Neural cell (in vitro differentiated cells): ENCODE measurements around the gene TMEM185B. TPM values are rescaled to one million over a fixed set of nuclear protein-coding genes. Genes with fewer than 3 reads are reported as not detected.
"Not testable (repeated sequence)": the region's sequence is repeated elsewhere in the genome, so short reads cannot be mapped to it uniquely, and the experiment has no call there.

ENCODE experiments used
- H2AFZ ChIP-seq: fragments of 200-600, 300-800 bp; sonication (generic), shearing (Covaris generic); 2 replicates; pipeline ENCODE4 v1.6.0; 2014; ENCODE audit warnings: low read depth, mild to moderate bottlenecking, antibody characterized with exemption, low read length, moderate library complexity
- H3F3A ChIP-seq: fragments of 200-600 bp; shearing (Covaris generic); 2 replicates; pipeline ENCODE4 v1.6.1; 2016; ENCODE audit warnings: mild to moderate bottlenecking, moderate library complexity, mixed read lengths, antibody characterized with exemption, low read length; ENCODE audit not compliant: insufficient read depth, poor library complexity, severe bottlenecking
- H3K27ac ChIP-seq: fragments of 200-600, 300-800 bp; sonication (generic), shearing (Covaris generic); 2 replicates; pipeline ENCODE4 v1.5.1; 2014; ENCODE audit warnings: mild to moderate bottlenecking, low read length, moderate library complexity
- H3K27me3 ChIP-seq: fragments of 300-800, 200-600 bp; sonication (generic), shearing (Covaris generic); 2 replicates; pipeline ENCODE4 v1.6.0; 2014; ENCODE audit warnings: mild to moderate bottlenecking, low read depth, low read length, moderate library complexity; ENCODE audit not compliant: insufficient read depth
- H3K36me3 ChIP-seq: fragments of 300-800, 200-600 bp; sonication (generic), shearing (Covaris generic); 2 replicates; pipeline ENCODE4 v1.5.1; 2014; ENCODE audit warnings: mild to moderate bottlenecking, antibody characterized with exemption, low read length, moderate library complexity; ENCODE audit not compliant: insufficient read depth
- H3K4me2 ChIP-seq: fragments of 300-800, 200-600 bp; sonication (generic), shearing (Covaris generic); 2 replicates; pipeline ENCODE4 v1.6.0; 2014; ENCODE audit warnings: mild to moderate bottlenecking, low read length
- H3K4me3 ChIP-seq: fragments of 300-800, 200-600 bp; sonication (generic), shearing (Covaris generic); 2 replicates; pipeline ENCODE4 v1.5.1; 2014; ENCODE audit warnings: mild to moderate bottlenecking, low read length, moderate library complexity
- H3K79me2 ChIP-seq: fragments of 200-600 bp; shearing (Covaris generic); replicated peaks from 2 replicates; pipeline ENCODE4 v1.6.0; 2014; ENCODE audit warnings: mild to moderate bottlenecking, low read length, moderate library complexity; ENCODE audit not compliant: insufficient read depth
- H3K9ac ChIP-seq: fragments of 300-800, 200-600 bp; sonication (generic), shearing (Covaris generic); 2 replicates; pipeline ENCODE4 v1.6.1; 2016; ENCODE audit warnings: mild to moderate bottlenecking, low read length, mixed read lengths
- H3K9me2 ChIP-seq: fragments of 200-600 bp; shearing (Covaris generic); 2 replicates; pipeline ENCODE4 v1.6.1; 2016; ENCODE audit warnings: mild to moderate bottlenecking, low read length, mixed read lengths; ENCODE audit not compliant: insufficient read depth
- H3K9me3 ChIP-seq: fragments of 200-600, 300-800 bp; sonication (generic), shearing (Covaris generic); 2 replicates; pipeline ENCODE4 v1.6.1; 2016; ENCODE audit warnings: mild to moderate bottlenecking, mixed run types, low read length, moderate library complexity, mixed read lengths
- H4K20me1 ChIP-seq: fragments of 200-600 bp; shearing (Covaris generic); 2 replicates; pipeline ENCODE4 v1.6.1; 2016; ENCODE audit warnings: mild to moderate bottlenecking, mixed run types; ENCODE audit not compliant: insufficient read depth
- EP300 ChIP-seq: fragments of 450-650 bp; conservative IDR thresholded peaks from 2 replicates; pipeline ENCODE4 v1.6.1; 2014; ENCODE audit warnings: antibody characterized with exemption, mild to moderate bottlenecking, moderate library complexity; ENCODE audit not compliant: poor library complexity, severe bottlenecking
- EZH2 ChIP-seq: fragments of 200-600, 300-800 bp; shearing (Covaris generic), sonication (generic); IDR thresholded peaks from 2 replicates; pipeline ENCODE4 v1.6.1; 2014; ENCODE audit warnings: antibody characterized with exemption, low read length, borderline replicate concordance, mild to moderate bottlenecking; ENCODE audit not compliant: insufficient read depth, poor library complexity, severe bottlenecking
- MXI1 ChIP-seq: fragments of 450-650 bp; conservative IDR thresholded peaks from 2 replicates; pipeline ENCODE4 v1.6.1; 2014; ENCODE audit warnings: antibody characterized with exemption, mild to moderate bottlenecking; ENCODE audit not compliant: poor library complexity, severe bottlenecking
- POLR2AphosphoS5 ChIP-seq: IDR thresholded peaks from 2 replicates; pipeline ENCODE4 v1.6.1; 2012
- RAD21 ChIP-seq: fragments of 450-650 bp; conservative IDR thresholded peaks from 2 replicates; pipeline ENCODE4 v1.6.1; 2014; ENCODE audit warnings: antibody characterized with exemption, mild to moderate bottlenecking, moderate library complexity
- SMC3 ChIP-seq: fragments of 450-650 bp; conservative IDR thresholded peaks from 2 replicates; pipeline ENCODE4 v1.6.1; 2014; ENCODE audit warnings: antibody characterized with exemption, mild to moderate bottlenecking, moderate library complexity; ENCODE audit not compliant: poor library complexity
- TAF1 ChIP-seq: IDR thresholded peaks from 2 replicates; pipeline ENCODE4 v1.6.1; 2012; ENCODE audit warnings: low read depth
- polyA plus RNA-seq: library from polyadenylated mRNA; depleted of rRNA; stranded (reverse); fragments of >200 nt; gene quantifications from 2 replicates; pipeline ENCODE4 v1.2.3, GENCODE V29; 2014
- TF ChIP-seq, protein P1 (sequence below): IDR thresholded peaks from 2 replicates; pipeline ENCODE4 v1.6.1; 2012; ENCODE audit warnings: borderline replicate concordance
- TF ChIP-seq, protein P2 (sequence below): fragments of 450-650 bp; IDR thresholded peaks from 2 replicates; pipeline ENCODE4 v1.5.1; 2014; ENCODE audit warnings: antibody characterized with exemption, mild to moderate bottlenecking, moderate library complexity; ENCODE audit not compliant: poor library complexity, severe bottlenecking

The TMEM185B gene
- polyA plus RNA-seq, 1 donor from 2014 or later, result 4.4 TPM

DNA sequence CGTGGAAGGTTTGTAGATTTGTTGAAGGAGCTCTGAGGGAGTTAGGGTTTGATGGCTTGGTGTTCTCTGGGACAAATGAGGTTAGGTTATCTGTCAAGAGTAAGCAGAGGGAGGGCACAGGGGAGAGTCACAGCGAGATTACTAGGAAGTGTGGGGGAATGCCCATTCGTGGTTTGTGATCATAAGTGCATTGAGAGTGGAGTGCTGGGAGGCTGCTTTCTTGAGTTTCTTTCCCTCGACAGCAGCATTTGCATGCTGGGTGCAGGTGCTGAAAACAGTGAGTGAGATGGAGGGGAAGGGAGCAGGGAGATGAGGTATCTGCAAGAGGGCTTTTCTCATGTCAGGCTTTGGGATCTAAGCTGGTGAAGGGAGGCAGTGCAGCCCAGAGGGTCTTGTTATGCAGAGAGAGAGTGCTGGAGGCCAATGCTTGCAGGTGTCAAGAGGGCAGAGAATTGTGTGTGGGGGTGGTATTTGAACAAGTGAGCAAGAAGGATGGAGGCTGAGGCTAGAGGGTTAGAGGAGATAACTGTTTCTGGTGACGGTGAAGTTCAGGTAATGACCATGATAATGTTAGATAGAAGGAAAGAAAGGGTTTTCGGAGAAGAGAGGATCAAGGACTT is 38.3 kb upstream of the TMEM185B start:
- Histone ChIP-seq H2AFZ (no peak overlapping the region), H3K9me3 (no peaks in the 10 kb centered on the region), H3K79me2 (peaks cover 4% of the 10 kb centered on the region), H3K27ac (no peak overlapping the region), H3K9ac (no peak overlapping the region), H3K27me3 (no peaks in the 10 kb centered on the region), H4K20me1 (no peaks in the 10 kb centered on the region), H3K4me2 (no peak overlapping the region), H3K4me3 (no peak overlapping the region), H3K36me3 (no peaks in the 10 kb centered on the region), H3F3A (no peaks in the 10 kb centered on the region), H3K9me2 (no peaks in the 10 kb centered on the region)
- no peak for TF ChIP-seq RAD21
- no peak for TF ChIP-seq MXI1

DNA sequence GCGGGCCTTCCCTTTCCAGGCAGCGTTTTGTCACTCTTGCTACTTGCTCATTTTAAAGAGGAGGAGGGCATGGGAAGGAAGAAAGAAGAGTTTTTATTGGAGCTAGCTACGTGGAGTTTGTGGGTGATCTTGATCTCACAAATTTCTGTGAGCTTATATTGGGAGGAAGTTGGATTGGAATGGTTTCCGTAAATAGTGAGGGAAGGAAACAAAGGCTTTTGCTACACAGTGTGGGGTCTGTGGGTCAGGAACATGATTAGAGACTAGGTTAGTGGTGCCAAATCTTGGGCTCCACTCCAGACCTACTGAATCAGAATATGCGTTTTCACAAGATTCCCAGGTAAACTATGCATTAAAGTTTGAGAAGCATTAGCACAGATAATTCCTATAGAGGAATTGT is 37.5 kb upstream of the TMEM185B start:
- Histone ChIP-seq H3K27me3 (no peaks in the 10 kb centered on the region), H3K9me3 (no peaks in the 10 kb centered on the region), H3K9ac (no peak overlapping the region), H3K27ac (no peak overlapping the region), H3K36me3 (no peaks in the 10 kb centered on the region), H2AFZ (no peak overlapping the region), H3K4me2 (no peak overlapping the region), H3K9me2 (no peaks in the 10 kb centered on the region), H3K4me3 (no peak overlapping the region), H4K20me1 (no peaks in the 10 kb centered on the region), H3F3A (no peaks in the 10 kb centered on the region), H3K79me2 (peaks cover 5% of the 10 kb centered on the region)
- TF ChIP-seq RAD21, result no peak

DNA sequence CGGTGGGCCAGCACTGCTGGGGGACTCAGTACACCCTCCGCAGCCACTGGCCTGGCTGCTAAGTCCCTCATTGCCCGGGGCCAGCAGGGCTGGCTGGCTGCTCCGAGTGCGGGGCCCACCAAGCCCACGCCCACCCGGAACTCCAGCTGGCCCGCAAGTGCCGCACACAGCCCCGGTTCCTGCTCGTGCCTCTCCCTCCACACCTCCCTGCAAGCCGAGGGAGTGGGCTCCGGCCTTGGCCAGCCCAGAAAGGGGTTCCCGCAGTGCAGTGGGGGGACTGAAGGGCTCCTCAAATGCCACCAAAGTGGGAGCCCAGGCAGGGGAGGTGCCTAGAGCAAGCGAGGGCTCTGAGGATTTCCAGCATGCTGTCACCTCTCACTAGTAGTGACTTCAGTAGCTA is 36.7 kb upstream of the TMEM185B start:
- not testable (repeated sequence) for H3K9me3 ChIP-seq, H2AFZ ChIP-seq, H3K9me2 ChIP-seq, H3K4me2 ChIP-seq, H3F3A ChIP-seq, H3K4me3 ChIP-seq, H3K9ac ChIP-seq, H3K36me3 ChIP-seq, H4K20me1 ChIP-seq, H3K27me3 ChIP-seq, H3K27ac ChIP-seq, H3K79me2 ChIP-seq

DNA sequence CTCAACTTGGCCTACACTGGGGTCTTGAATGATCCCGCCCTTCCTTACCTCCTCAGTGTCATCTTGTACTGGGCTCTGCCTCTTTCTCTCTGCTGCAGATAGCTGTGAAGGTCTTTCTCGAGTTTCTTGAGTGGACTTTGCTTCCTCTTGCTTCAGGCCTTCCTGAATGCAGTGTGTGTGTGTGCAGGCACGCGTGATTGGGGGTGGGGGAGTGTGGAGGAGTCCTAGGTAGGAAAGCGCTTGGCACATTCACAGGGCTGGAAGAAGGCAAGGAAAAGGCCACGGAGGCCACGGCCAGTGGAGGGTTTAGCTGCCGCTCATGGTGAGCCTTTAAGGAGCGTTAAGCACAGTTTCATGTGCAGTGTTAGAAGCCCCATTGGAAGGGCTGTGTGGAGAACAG is 35.0 kb upstream of the TMEM185B start:
- no peaks in the 10 kb centered on the region for H3K9me2 ChIP-seq
- no peak overlapping the region for H2AFZ ChIP-seq
- no peak overlapping the region for H3K27ac ChIP-seq
- no peaks in the 10 kb centered on the region for H3F3A ChIP-seq
- no peaks in the 10 kb centered on the region for H3K27me3 ChIP-seq
- no peaks in the 10 kb centered on the region for H3K9me3 ChIP-seq
- peaks cover 21% of the 10 kb centered on the region for H3K79me2 ChIP-seq
- H3K4me3 ChIP-seq, result no peak overlapping the region
- no peak overlapping the region for H3K4me2 ChIP-seq
- no peak overlapping the region for H3K9ac ChIP-seq
- TF ChIP-seq TAF1, result no peak
- TF ChIP-seq, protein P1, sequence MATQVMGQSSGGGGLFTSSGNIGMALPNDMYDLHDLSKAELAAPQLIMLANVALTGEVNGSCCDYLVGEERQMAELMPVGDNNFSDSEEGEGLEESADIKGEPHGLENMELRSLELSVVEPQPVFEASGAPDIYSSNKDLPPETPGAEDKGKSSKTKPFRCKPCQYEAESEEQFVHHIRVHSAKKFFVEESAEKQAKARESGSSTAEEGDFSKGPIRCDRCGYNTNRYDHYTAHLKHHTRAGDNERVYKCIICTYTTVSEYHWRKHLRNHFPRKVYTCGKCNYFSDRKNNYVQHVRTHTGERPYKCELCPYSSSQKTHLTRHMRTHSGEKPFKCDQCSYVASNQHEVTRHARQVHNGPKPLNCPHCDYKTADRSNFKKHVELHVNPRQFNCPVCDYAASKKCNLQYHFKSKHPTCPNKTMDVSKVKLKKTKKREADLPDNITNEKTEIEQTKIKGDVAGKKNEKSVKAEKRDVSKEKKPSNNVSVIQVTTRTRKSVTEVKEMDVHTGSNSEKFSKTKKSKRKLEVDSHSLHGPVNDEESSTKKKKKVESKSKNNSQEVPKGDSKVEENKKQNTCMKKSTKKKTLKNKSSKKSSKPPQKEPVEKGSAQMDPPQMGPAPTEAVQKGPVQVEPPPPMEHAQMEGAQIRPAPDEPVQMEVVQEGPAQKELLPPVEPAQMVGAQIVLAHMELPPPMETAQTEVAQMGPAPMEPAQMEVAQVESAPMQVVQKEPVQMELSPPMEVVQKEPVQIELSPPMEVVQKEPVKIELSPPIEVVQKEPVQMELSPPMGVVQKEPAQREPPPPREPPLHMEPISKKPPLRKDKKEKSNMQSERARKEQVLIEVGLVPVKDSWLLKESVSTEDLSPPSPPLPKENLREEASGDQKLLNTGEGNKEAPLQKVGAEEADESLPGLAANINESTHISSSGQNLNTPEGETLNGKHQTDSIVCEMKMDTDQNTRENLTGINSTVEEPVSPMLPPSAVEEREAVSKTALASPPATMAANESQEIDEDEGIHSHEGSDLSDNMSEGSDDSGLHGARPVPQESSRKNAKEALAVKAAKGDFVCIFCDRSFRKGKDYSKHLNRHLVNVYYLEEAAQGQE, result no peak
- TF ChIP-seq, protein P2, sequence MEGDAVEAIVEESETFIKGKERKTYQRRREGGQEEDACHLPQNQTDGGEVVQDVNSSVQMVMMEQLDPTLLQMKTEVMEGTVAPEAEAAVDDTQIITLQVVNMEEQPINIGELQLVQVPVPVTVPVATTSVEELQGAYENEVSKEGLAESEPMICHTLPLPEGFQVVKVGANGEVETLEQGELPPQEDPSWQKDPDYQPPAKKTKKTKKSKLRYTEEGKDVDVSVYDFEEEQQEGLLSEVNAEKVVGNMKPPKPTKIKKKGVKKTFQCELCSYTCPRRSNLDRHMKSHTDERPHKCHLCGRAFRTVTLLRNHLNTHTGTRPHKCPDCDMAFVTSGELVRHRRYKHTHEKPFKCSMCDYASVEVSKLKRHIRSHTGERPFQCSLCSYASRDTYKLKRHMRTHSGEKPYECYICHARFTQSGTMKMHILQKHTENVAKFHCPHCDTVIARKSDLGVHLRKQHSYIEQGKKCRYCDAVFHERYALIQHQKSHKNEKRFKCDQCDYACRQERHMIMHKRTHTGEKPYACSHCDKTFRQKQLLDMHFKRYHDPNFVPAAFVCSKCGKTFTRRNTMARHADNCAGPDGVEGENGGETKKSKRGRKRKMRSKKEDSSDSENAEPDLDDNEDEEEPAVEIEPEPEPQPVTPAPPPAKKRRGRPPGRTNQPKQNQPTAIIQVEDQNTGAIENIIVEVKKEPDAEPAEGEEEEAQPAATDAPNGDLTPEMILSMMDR, result no peak
- no peak for TF ChIP-seq MXI1
- TF ChIP-seq SMC3, result no peak
- TF ChIP-seq EZH2, result no peak
- TF ChIP-seq RAD21, result no peak
- TF ChIP-seq EP300, result no peak
- no peak for TF ChIP-seq POLR2AphosphoS5
- no peaks in the 10 kb centered on the region for H3K36me3 ChIP-seq
- no peaks in the 10 kb centered on the region for H4K20me1 ChIP-seq
